ENCODE data around the gene SZRD1.

SZRD1 gene

DNA sequence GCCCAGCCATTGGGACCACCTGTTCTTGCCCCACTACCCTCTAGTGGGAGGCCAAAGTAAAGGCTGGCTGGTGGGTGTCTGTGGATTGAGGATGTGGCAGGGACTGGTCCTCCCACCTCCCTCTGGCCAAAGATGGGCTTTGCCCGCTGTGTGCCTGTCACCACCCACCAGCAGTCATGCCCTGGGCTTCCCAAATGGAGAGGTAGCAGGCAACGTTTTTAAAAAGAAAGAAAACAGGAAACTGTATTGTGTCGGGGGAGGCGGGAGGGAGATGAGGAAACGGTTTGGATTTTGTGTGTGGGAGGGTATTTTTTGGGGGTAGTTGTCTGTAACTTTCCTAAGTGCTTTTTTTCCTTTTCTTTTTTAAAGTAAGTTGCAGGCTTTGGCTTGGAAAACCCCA is 30.1 kb downstream of the SZRD1 start:
- no peak for DNase-seq
- TF ChIP-seq, protein P1, sequence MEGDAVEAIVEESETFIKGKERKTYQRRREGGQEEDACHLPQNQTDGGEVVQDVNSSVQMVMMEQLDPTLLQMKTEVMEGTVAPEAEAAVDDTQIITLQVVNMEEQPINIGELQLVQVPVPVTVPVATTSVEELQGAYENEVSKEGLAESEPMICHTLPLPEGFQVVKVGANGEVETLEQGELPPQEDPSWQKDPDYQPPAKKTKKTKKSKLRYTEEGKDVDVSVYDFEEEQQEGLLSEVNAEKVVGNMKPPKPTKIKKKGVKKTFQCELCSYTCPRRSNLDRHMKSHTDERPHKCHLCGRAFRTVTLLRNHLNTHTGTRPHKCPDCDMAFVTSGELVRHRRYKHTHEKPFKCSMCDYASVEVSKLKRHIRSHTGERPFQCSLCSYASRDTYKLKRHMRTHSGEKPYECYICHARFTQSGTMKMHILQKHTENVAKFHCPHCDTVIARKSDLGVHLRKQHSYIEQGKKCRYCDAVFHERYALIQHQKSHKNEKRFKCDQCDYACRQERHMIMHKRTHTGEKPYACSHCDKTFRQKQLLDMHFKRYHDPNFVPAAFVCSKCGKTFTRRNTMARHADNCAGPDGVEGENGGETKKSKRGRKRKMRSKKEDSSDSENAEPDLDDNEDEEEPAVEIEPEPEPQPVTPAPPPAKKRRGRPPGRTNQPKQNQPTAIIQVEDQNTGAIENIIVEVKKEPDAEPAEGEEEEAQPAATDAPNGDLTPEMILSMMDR (IDR thresholded peaks at IDR 0.05; ENCODE audit: low read depth, low read length): no peak
- no peaks in the 10 kb centered on the region for H3K9me3 ChIP-seq
- H3K36me3 ChIP-seq: peaks cover 6% of the 10 kb centered on the region; the same call in 1 of the 2 replicates
- H3K4me3 ChIP-seq (ENCODE audit: low read depth, low read length): no peak overlapping the region
- no peaks in the 10 kb centered on the region for H3K4me1 ChIP-seq
- no peaks in the 10 kb centered on the region for H3K27me3 ChIP-seq

DNA sequence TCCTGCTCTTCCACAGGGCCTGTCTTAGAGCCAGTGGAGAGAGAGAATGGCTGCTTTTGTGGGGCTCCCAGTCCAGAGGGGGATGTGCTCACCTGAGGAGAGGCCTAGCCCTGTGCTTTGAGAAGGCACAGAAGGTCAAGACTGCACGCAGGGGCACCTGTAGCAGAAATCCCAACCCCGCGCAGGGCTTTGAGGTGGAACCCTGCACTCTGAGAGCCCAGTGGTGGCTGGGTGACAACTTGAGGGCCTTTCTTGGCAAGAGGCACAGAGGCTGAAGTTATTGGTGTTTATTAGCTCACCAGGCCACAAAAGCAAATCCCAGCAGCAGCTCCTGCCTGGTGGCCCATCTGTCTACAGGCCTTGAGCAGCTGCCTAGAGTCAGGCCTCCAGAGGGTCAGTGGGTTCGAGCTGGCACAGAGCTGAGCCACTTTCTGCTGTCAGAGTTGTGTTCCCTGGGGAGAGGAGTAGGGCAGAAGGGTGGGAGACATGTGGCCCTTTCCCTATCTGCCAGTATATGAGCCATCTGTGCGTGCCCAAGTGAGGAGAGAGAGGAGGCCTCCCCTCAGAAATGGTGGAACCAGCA is 31.4 kb downstream of the SZRD1 start:
- no peak for DNase-seq
- Histone ChIP-seq H3K4me3 (ENCODE audit: low read depth, low read length) (no peak overlapping the region), H3K9me3 (no peaks in the 10 kb centered on the region), H3K27me3 (no peaks in the 10 kb centered on the region), H3K4me1 (no peaks in the 10 kb centered on the region), H3K36me3 (peaks cover 6% of the 10 kb centered on the region; the same call in 1 of the 2 replicates)
- TF ChIP-seq, protein P1 (IDR thresholded peaks at IDR 0.05; ENCODE audit: low read depth, low read length): no peak

DNA sequence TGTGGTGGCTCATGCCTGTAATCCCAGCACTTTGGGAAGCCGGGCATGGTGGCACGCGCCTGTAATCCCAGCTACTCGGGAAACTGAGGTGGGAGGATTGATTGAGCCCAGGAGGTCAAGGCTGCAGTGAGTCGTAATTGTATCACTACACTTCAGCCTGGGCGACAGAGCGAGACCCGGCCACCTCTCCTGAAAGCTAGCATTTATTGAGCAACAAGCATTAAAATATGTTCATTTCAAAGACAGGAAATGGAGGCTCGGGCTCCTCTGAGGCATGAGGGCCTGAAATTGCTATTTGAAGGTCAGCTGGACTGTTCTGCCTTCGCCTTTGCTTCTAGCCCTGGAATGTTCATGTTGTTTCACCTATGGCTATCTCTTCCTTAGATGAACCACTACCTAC is 35.7 kb downstream of the SZRD1 start:
- H3K9me3 ChIP-seq: no peaks in the 10 kb centered on the region
- DNase-seq: no peak

DNA sequence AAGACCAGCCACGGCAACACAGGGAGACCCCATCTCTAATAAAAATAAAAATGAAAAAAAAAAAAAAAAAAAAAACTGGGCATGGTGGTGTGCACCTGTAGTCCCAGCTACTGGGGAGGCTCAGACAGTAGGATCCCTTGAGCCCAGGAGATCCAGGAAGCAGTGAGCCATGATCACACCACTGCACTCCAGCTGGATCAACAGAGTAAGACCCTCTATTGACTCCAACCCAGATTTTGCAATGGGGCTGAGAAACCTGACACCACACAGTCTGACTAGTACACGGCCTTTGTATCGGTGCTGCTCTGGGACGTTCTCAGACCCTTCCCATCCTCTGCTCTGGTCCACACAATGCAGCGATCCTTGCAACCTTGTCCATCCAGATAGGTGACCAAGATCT is 38.4 kb downstream of the SZRD1 start:
- Histone ChIP-seq H3K36me3 (no peaks in the 10 kb centered on the region), H3K27me3 (no peaks in the 10 kb centered on the region), H3K4me3 (ENCODE audit: low read depth, low read length) (no peak overlapping the region), H3K9me3 (no peaks in the 10 kb centered on the region), H3K4me1 (no peaks in the 10 kb centered on the region)
- no peak for DNase-seq
- TF ChIP-seq, protein P1 (IDR thresholded peaks at IDR 0.05; ENCODE audit: low read depth, low read length): no peak

More for the DNA sequence above, 35.7 kb downstream of the SZRD1 start:
- TF ChIP-seq, protein P1 (IDR thresholded peaks at IDR 0.05; ENCODE audit: low read depth, low read length): no peak
- H3K4me1 ChIP-seq: no peaks in the 10 kb centered on the region
- H3K36me3 ChIP-seq: no peaks in the 10 kb centered on the region
- H3K4me3 ChIP-seq (ENCODE audit: low read depth, low read length): no peak overlapping the region
- no peaks in the 10 kb centered on the region for H3K27me3 ChIP-seq

DNA sequence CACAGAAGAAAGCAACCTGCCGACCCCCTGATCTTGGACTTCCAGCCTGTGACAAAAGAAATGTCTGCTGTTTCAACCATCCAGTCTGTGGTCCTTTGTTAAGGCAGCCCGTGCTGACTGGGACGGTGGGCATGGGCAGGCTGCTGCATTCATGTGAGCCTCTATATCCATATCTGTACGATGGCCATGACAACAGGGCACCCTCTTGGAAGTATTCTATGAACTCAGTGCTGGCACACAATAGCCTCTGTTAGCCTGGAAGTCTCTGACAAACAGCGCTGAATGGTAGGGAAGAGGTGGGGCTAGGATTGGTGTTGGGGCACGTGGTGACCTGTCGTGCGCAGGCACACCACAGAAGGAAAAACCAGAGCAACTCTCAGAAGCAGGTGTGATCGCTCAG is 39.8 kb downstream of the SZRD1 start:
- Histone ChIP-seq H3K36me3 (no peaks in the 10 kb centered on the region), H3K9me3 (no peaks in the 10 kb centered on the region), H3K4me1 (no peaks in the 10 kb centered on the region), H3K27me3 (no peaks in the 10 kb centered on the region), H3K4me3 (ENCODE audit: low read depth, low read length) (no peak overlapping the region)
- TF ChIP-seq, protein P1 (IDR thresholded peaks at IDR 0.05; ENCODE audit: low read depth, low read length): no peak
- DNase-seq: no peak

DNA sequence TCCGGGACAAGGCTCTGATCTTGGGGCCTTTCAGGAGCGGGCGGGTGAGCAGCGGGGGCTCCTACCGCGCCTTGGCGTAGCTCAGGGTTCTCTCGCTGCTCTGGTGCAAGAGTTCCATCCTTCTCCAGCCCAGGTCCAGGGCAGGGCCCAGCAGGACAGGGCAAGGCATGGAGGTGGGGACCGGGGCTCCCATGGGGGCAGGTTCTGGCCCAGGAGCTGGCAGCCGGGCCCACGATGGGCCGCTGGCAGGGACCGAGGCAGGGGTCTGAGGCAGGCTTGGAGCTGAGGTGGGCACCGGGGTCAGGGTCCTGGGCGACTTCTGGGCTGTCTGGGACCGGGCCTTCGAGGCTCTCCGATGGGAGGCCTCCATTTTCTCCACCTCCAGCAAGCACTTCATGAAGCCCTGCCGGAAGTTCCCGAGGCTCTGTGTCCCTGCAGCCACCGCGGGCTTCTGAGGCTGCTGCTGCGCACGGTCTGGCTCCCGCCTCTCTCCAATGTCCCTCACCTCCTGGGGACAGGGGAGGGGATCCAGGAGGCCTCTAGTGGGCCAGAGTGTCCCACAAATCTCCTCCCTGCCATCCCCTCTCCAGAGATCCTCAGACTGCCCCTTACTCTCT is 42.6 kb downstream of the SZRD1 start:
- no peak overlapping the region for H3K4me3 ChIP-seq (ENCODE audit: low read depth, low read length)
- no peaks in the 10 kb centered on the region for H3K9me3 ChIP-seq
- no peaks in the 10 kb centered on the region for H3K36me3 ChIP-seq
- TF ChIP-seq, protein P1 (IDR thresholded peaks at IDR 0.05; ENCODE audit: low read depth, low read length): no peak
- no peaks in the 10 kb centered on the region for H3K27me3 ChIP-seq
- DNase-seq: no peak
- H3K4me1 ChIP-seq: no peaks in the 10 kb centered on the region

Data from BE2C (cell line).